Peyer's patch (tissue), 4 donors: ENCODE measurements around the gene NOL4L.

Source experiments
- CTCF ChIP-seq, 6 experiments: fragments of 450-650 bp in 4 of 6; fragments of 200-600 bp in 2 of 6; sonication (generic) in 1 of 6; IDR thresholded peaks; one replicate each; pipeline ENCODE4 v1.5.1; 2017 to 2019; ENCODE audit warnings: antibody characterized with exemption in 6 of 6, mild to moderate bottlenecking in 3 of 6, moderate library complexity in 1 of 6
- POLR2A ChIP-seq, 2 donors: fragments of 450-650 bp; IDR thresholded peaks; one replicate each; pipeline ENCODE4 v1.5.1; 2017; ENCODE audit warnings: antibody characterized with exemption in 2 of 2, mild to moderate bottlenecking in 2 of 2, moderate library complexity in 2 of 2

GRCh38 chr20:32558526-32558925, 26.6 kb downstream of the NOL4L start:
- TF ChIP-seq CTCF (IDR thresholded peaks at IDR 0.05): no peak
- no peak for TF ChIP-seq POLR2A (IDR thresholded peaks at IDR 0.05)
